K562 (cell line): ENCODE results near the gene METAP1D. TPM values are rescaled to one million over a fixed set of nuclear protein-coding genes. Genes with fewer than 3 reads are reported as not detected.

ENCODE experiments used
- CBFA2T3 ChIP-seq: fragments of 450-650 bp; IDR thresholded peaks from 2 replicates; pipeline ENCODE4 v1.6.1; 2017
- CBFB ChIP-seq: sonication (generic); formaldehyde crosslinking; IDR thresholded peaks from 2 replicates; pipeline ENCODE4 v1.4.0; 2020; ENCODE audit warnings: mild to moderate bottlenecking, missing genetic modification reagents
- MAZ ChIP-seq, 2 experiments: fragments of 450-650 bp in 1 of 2; sonication (generic) in 1 of 2; formaldehyde crosslinking; IDR thresholded peaks in 1 of 2; conservative IDR thresholded peaks in 1 of 2; 2 replicates each; pipeline versions ENCODE4 v1.4.0 to v1.5.0; 2020; ENCODE audit warnings: mild to moderate bottlenecking in 1 of 2, missing genetic modification reagents in 1 of 2
- RFX1 ChIP-seq: fragments of 450-650 bp; IDR thresholded peaks from 2 replicates; pipeline ENCODE4 v1.6.1; 2016; ENCODE audit warnings: mild to moderate bottlenecking, moderate library complexity
- SMC3 ChIP-seq: conservative IDR thresholded peaks from 2 replicates; pipeline ENCODE4 v1.6.1; 2011; ENCODE audit warnings: low read depth, low read length, improper control_type of control experiment; ENCODE audit not compliant: insufficient read depth
- SNIP1 ChIP-seq: fragments of 450-650 bp; IDR thresholded peaks from 2 replicates; pipeline ENCODE4 v1.7.1; 2017; ENCODE audit warnings: low read depth, mild to moderate bottlenecking
- STAG1 ChIP-seq: sonication (generic); formaldehyde crosslinking; IDR thresholded peaks from 2 replicates; pipeline ENCODE4 v1.5.0; 2020; ENCODE audit warnings: missing genetic modification reagents, borderline replicate concordance
- U2AF2 ChIP-seq: fragments of 200-400 bp; formaldehyde crosslinking; optimal IDR thresholded peaks from 2 replicates; pipeline ENCODE3; 2017; ENCODE audit warnings: low read depth, mild to moderate bottlenecking, low read length
- ZBTB33 ChIP-seq: sonication (generic); formaldehyde crosslinking; IDR thresholded peaks from 2 replicates; pipeline ENCODE4 v1.8.1; 2023; ENCODE audit warnings: mild to moderate bottlenecking, missing genetic modification reagents
- polyA plus RNA-seq, 8 experiments: library from polyadenylated mRNA; depleted of rRNA in 4 of 8; stranded (reverse) in 5 of 8; unstranded in 3 of 8; fragments of >200 nt; fragmentation: Nextera tagmentation in 2 of 8; fragmentation: Illumina TruSeq in 1 of 8; extraction: Ambion mirVana in 2 of 8; extraction: Trizol in 1 of 8; gene quantifications; 2 replicates each; pipeline versions ENCODE4 v1.2.1 to v1.2.3, GENCODE V29; 2011 to 2014; ENCODE audit warnings: inconsistent platforms in 1 of 8, missing spikeins in 1 of 8
- total RNA-seq, 7 experiments: library from RNA; depleted of rRNA in 6 of 7; stranded (reverse); fragments of >200 nt in 6 of 7; fragmentation: Illumina TruSeq in 2 of 7; extraction: Trizol in 2 of 7; gene quantifications; 2 replicates each; pipeline versions ENCODE4 v1.2.1 to v1.2.3, GENCODE V29; 2011 to 2021; ENCODE audit warnings: low replicate concordance in 1 of 7
- TF ChIP-seq, protein P1 (sequence below): fragments of 450-650 bp; IDR thresholded peaks from 2 replicates; pipeline ENCODE4 v1.6.1; 2014; ENCODE audit warnings: low read depth, mild to moderate bottlenecking, moderate library complexity, borderline replicate concordance
- TF ChIP-seq, protein P2 (sequence below), 2 experiments: fragments of 450-650 bp; formaldehyde crosslinking in 1 of 2; IDR thresholded peaks; 2 replicates each; pipeline versions ENCODE4 v1.4.0 to v1.6.1; 2014 to 2020; ENCODE audit warnings: mild to moderate bottlenecking in 2 of 2, borderline replicate concordance in 1 of 2, low read depth in 1 of 2

Gene METAP1D
- total and polyA plus RNA-seq, 9 of the 15 experiments (the other 6 are each of a cell fraction or from before 2014, with no cell fraction given) = 8.0 to 23.4 (median 15.7) TPM

- TF ChIP-seq SMC3 (peak; percentile 34; the same call in 1 of the 2 replicates), CBFB (0 out of 2 replicates have a peak, but pooled peaks have one; percentile 33), STAG1 (CRISPR knock-in tag) (peak; percentile 59; the same call in 1 of the 2 replicates), CBFA2T3 (no peak), SNIP1 (no peak), ZBTB33 (CRISPR knock-in tag) (peak; percentile 44), RFX1 (no peak), U2AF2 (no peak), MAZ (CRISPR knock-in tag; conservative IDR thresholded peaks at IDR 0.05 in 1 of 2, IDR thresholded peaks at IDR 0.05 in 1 of 2) (peak in 1 of 2 experiments; percentile 64; a peak in 1 of 4 replicates)
- TF ChIP-seq, protein P1, sequence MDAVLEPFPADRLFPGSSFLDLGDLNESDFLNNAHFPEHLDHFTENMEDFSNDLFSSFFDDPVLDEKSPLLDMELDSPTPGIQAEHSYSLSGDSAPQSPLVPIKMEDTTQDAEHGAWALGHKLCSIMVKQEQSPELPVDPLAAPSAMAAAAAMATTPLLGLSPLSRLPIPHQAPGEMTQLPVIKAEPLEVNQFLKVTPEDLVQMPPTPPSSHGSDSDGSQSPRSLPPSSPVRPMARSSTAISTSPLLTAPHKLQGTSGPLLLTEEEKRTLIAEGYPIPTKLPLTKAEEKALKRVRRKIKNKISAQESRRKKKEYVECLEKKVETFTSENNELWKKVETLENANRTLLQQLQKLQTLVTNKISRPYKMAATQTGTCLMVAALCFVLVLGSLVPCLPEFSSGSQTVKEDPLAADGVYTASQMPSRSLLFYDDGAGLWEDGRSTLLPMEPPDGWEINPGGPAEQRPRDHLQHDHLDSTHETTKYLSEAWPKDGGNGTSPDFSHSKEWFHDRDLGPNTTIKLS = no peak
- TF ChIP-seq, protein P2, sequence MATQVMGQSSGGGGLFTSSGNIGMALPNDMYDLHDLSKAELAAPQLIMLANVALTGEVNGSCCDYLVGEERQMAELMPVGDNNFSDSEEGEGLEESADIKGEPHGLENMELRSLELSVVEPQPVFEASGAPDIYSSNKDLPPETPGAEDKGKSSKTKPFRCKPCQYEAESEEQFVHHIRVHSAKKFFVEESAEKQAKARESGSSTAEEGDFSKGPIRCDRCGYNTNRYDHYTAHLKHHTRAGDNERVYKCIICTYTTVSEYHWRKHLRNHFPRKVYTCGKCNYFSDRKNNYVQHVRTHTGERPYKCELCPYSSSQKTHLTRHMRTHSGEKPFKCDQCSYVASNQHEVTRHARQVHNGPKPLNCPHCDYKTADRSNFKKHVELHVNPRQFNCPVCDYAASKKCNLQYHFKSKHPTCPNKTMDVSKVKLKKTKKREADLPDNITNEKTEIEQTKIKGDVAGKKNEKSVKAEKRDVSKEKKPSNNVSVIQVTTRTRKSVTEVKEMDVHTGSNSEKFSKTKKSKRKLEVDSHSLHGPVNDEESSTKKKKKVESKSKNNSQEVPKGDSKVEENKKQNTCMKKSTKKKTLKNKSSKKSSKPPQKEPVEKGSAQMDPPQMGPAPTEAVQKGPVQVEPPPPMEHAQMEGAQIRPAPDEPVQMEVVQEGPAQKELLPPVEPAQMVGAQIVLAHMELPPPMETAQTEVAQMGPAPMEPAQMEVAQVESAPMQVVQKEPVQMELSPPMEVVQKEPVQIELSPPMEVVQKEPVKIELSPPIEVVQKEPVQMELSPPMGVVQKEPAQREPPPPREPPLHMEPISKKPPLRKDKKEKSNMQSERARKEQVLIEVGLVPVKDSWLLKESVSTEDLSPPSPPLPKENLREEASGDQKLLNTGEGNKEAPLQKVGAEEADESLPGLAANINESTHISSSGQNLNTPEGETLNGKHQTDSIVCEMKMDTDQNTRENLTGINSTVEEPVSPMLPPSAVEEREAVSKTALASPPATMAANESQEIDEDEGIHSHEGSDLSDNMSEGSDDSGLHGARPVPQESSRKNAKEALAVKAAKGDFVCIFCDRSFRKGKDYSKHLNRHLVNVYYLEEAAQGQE (IDR thresholded peaks at IDR 0.05; ENCODE audit: borderline replicate concordance) = peak; percentile 42; the same call in 1 of the 2 replicates
- TF ChIP-seq, protein P2 (CRISPR knock-in tag; IDR thresholded peaks at IDR 0.05; ENCODE audit: low read depth) = no peak
Measured at GRCh38 chr2:172106108-172106961, 106.6 kb downstream of the METAP1D start (continued).
